Measurements from ENCODE around the gene SLC30A5.
"Not testable (repeated sequence)": the region's sequence is repeated elsewhere in the genome, so short reads cannot be mapped to it uniquely, and the experiment has no call there.

The SLC30A5 gene

DNA sequence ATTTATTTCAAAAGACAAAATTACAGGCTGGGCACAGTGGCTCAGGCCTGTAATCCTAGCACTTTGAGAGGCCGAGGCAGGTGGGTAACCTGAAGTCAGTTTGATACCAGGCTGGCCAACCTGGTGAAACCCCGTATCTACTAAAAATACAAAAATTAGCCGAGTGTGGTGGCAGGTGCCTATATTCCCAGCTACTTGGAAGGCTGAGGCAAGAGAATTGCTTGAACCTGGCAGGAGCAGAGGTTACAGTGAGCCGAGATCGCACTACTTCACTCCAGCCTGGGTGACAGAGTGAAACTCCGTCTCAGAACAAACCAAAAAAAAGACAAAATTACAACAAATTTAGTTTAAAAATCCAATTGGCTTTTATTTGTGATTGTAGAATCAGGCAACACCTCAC, 14.3 kb upstream of the SLC30A5 start:
- H3K27me3 ChIP-seq = no peaks in the 10 kb centered on the region
- H3K4me1 ChIP-seq = no peaks in the 10 kb centered on the region
- intact Hi-C loops (cut with DNase I; ENCODE audit: low total_unique reads) = no loop called here

DNA sequence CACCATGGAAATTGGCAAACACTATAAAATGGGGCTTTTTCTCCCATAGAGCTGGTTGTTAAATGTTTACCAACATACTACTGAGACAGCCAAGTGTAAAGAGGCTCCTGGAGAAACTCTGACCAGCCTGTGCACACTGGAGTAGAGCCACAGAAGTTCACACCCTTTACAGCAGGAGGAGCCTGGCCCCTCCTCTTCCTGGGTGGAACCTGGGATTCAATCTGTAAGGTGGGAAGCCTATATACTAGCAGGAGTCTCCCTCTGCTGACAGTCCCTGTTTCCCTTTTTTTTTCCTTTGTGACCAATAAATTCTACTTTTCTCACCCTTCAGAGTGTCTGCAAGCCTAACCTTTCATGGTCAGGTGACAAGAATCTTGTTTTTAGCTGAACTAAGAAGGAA, 10.4 kb upstream of the SLC30A5 start:
- Histone ChIP-seq H3K27me3 (no peaks in the 10 kb centered on the region), H3K4me1 (no peaks in the 10 kb centered on the region), H3K4me3 (no peak overlapping the region), H3K27ac (no peak overlapping the region), H3K9me3 (no peaks in the 10 kb centered on the region), H3K36me3 (no peaks in the 10 kb centered on the region)
- intact Hi-C loops (cut with DNase I; ENCODE audit: low total_unique reads) = no loop called here
- no peak for TF ChIP-seq CTCF (IDR thresholded peaks at IDR 0.05)
- DNase-seq = no peak

More for the DNA sequence above, 14.3 kb upstream of the SLC30A5 start:
- H3K4me3 ChIP-seq = no peak overlapping the region
- DNase-seq = no peak
- TF ChIP-seq CTCF (IDR thresholded peaks at IDR 0.05) = no peak
- H3K36me3 ChIP-seq = no peaks in the 10 kb centered on the region
- H3K9me3 ChIP-seq = no peaks in the 10 kb centered on the region
- H3K27ac ChIP-seq = no peak overlapping the region

DNA sequence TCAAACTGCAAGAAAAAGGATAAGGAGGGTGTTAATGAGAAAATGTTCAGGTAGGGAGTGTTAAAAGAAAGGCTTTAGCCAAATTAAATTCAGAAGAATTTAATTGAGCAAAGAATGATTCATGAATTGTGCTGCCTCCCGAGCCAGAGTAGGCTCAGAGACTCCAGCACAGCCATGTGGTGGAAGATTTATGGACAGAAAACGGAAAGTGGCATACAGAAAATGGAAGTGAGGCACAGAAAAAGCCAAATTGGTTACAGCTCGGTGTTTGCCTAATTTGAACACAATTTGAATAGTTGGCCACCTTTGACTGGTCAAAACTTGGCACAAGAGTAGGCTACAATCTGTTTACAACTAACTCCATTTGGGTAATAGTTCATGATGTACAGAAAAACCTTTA, 9.6 kb upstream of the SLC30A5 start:
- TF ChIP-seq CTCF (IDR thresholded peaks at IDR 0.05) = no peak
- Histone ChIP-seq H3K27ac (no peak overlapping the region), H3K27me3 (no peaks in the 10 kb centered on the region), H3K9me3 (no peaks in the 10 kb centered on the region), H3K4me3 (no peak overlapping the region), H3K4me1 (no peaks in the 10 kb centered on the region), H3K36me3 (no peaks in the 10 kb centered on the region)
- intact Hi-C loops (cut with DNase I; ENCODE audit: low total_unique reads) = no loop called here
- no peak for DNase-seq

DNA sequence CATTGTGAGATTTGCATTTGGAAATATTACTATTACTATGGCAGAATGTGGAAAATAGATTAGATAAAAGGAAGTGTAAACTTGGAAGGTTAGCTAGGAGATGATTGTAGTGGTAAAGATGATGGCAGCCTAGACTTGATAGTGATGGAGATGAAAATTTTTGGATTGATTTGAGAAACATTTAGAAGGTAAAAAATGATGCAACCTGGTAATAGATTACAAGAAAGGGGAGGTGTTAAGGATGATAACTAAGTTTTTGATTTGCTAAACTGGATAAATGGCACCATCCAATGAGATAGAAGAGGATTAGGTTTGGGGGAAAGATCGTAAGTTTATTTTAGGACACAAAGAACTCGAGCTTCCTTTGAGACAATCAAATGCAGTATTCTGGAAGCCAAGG, 8.9 kb upstream of the SLC30A5 start:
- H3K27ac ChIP-seq = no peak overlapping the region
- no peak for TF ChIP-seq CTCF (IDR thresholded peaks at IDR 0.05)

DNA sequence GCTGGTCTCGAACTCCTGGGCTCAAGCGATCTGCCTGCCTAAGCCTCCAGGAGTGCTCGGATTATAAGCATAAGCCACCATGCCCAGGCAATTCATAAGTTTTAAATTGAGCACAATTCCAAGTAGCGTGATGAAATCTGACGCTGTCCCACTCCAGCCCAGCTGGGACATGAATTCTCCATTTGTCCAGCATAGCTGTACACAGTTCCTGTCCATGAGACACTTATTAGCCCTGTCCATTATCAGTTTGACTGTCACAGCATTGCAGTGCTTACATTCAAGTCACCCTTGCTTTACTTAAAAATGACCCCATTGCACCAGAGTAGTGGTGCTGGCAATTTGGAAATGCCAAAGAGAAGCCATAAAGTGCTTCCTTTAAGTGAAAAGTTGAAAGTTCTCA, 7.6 kb upstream of the SLC30A5 start:
- H3K9me3 ChIP-seq = no peaks in the 10 kb centered on the region
- no peaks in the 10 kb centered on the region for H3K27me3 ChIP-seq
- no peaks in the 10 kb centered on the region for H3K4me1 ChIP-seq
- intact Hi-C loops (cut with DNase I; ENCODE audit: low total_unique reads) = no loop called here
- no peak for DNase-seq
- H3K27ac ChIP-seq = no peak overlapping the region
- H3K4me3 ChIP-seq = no peak overlapping the region
- TF ChIP-seq CTCF (IDR thresholded peaks at IDR 0.05) = no peak
- H3K36me3 ChIP-seq = no peaks in the 10 kb centered on the region

More for the DNA sequence above, 8.9 kb upstream of the SLC30A5 start:
- no peaks in the 10 kb centered on the region for H3K9me3 ChIP-seq
- H3K4me1 ChIP-seq = no peaks in the 10 kb centered on the region
- no peaks in the 10 kb centered on the region for H3K27me3 ChIP-seq
- no peak for DNase-seq
- intact Hi-C loops (cut with DNase I; ENCODE audit: low total_unique reads) = no loop called here
- H3K4me3 ChIP-seq = no peak overlapping the region
- H3K36me3 ChIP-seq = no peaks in the 10 kb centered on the region

DNA sequence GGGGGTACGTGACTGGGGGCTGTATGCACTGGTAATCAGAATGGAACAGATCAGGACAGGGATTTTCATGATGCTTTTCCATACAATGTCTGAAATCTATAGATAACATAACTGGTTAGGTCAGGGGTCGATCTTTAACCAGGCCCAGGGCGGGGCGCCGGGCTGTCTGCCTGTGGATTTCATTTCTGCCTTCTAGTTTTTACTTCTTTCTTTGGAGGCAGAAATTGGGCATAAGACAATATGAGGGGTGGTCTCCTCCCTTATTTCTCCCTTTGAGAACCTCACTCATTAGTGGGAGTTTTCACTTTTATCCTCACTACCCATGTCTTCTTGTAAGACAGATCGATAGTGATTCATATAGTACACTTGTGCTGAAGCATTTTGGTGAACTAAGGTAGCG, 5.8 kb upstream of the SLC30A5 start:
- not testable (repeated sequence) for H3K27me3 ChIP-seq, H3K36me3 ChIP-seq

More for the DNA sequence above, 5.8 kb upstream of the SLC30A5 start:
- H3K4me1 ChIP-seq; intact Hi-C loops (cut with DNase I; ENCODE audit: low total_unique reads); H3K27ac ChIP-seq; H3K9me3 ChIP-seq; DNase-seq; H3K4me3 ChIP-seq: not testable (repeated sequence)
